Measurements from ENCODE around the gene LRRC59. TPM values are rescaled to one million over a fixed set of nuclear protein-coding genes. Genes with fewer than 3 reads are reported as not detected.

Gene LRRC59
- total and polyA plus RNA-seq, 2 of the 8 experiments (the other 6 are each of a cell fraction or from before 2014, with no cell fraction given) = 48.3 to 117 TPM

DNA sequence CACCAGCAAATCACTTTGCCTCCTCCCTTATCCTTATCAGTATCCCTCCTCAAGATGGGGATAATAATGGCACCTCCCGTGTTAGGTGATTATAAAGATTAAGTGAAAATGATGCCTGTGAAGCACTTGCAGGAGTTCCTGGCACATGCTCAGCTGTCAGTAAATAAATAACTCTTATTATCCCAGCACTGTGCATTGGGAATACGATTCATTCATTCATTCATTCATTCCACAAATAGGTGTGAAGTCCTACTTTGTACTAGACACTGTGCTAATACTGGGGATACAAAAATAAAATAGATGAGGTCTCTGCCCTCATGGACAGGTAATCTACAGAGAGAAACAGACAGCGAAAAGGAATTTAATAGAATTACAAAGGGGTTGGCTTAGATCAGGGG lies 49.4 kb downstream of the LRRC59 start (continued):
- TF ChIP-seq CHD2 (IDR thresholded peaks at IDR 0.05; ENCODE audit: low read length) (no peak), RAD21 (IDR thresholded peaks at IDR 0.05 in 1 of 2, conservative IDR thresholded peaks at IDR 0.05 in 1 of 2; ENCODE audit: low read depth in 2 of 2, low read length in 2 of 2) (no peak), SRF (IDR thresholded peaks at IDR 0.05; ENCODE audit: low read depth, low read length) (no peak), TAF7 (optimal IDR thresholded peaks at IDR 0.05; ENCODE audit: borderline replicate concordance, low read depth, low read length) (no peak), EZH2 (IDR thresholded peaks at IDR 0.05; ENCODE audit: low read depth, low read length, severe bottlenecking) (no peak)
